Stimulated activated CD4-positive, alpha-beta T cell treated with anti-CD3 and anti-CD28 coated beads, Interleukin-2, amount 100 ng/mL, for 4 hours (primary cell): Measurements from ENCODE around the gene NFATC2.
"Not testable (repeated sequence)": the region's sequence is repeated elsewhere in the genome, so short reads cannot be mapped to it uniquely, and the experiment has no call there.

Experiments used
- DNase-seq: peaks from one replicate; pipeline ENCODE4 v3.0.0-alpha.2; 2020; ENCODE audit warnings: low read depth

Gene NFATC2

DNA sequence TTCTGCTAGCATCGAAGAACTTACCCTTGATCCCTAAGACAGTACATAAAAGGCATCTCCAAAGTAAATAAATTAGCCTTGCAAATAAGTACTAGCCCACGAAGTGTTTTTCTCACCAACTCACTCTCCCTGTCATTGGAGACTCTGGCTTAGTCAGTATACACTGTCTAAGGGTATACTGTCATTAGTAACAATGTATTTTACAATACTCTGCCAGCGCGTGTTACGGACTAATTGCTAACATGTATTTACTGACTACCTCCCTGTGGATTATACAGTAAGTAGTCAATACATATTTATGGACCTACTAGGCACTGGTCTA is 72.1 kb downstream of the NFATC2 start:
- no peak for DNase-seq

DNA sequence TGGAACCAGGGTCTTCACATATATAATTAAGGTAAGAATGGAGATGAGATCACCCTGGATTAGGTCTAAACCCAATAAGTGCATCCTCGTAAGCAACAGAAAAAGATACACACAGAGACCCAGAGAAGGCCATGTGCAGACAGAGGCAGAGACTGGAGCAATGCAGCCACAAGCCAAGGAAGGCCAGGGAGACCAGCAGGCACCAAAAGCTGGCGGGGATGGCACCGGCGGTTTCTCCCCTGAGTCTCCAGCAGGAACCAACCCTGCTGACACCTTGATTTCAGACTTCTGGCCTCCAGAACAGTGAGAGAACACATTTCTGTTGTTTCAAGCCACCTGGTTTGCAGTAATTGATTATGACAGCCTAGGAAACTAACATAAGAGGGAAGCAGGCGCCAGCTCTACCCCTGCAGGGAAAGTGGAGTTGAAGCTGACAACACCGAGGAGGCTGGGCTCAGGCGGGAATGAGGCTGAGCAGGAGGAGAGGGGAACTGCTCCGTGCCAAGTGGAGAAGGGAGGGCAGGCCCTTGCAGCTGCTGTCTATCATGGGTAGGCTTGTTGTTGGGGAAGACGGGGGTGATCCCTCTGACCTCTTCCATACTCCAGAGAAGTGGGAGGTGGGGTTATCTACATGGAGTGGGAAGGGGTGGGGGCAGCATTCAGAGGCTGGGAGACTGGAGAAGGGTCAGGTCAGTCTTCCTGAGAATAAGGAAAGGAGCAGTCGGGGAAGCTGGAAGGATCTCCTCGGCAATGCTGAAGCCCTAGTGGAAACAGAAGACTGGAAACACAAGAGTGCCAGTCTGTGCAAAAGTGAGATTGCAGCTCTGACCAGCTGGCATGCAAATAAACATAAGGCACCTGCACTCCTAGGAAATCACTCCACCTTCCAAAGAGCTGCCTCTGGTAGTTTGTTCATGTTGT is 72.7 kb downstream of the NFATC2 start:
- DNase-seq: no peak

DNA sequence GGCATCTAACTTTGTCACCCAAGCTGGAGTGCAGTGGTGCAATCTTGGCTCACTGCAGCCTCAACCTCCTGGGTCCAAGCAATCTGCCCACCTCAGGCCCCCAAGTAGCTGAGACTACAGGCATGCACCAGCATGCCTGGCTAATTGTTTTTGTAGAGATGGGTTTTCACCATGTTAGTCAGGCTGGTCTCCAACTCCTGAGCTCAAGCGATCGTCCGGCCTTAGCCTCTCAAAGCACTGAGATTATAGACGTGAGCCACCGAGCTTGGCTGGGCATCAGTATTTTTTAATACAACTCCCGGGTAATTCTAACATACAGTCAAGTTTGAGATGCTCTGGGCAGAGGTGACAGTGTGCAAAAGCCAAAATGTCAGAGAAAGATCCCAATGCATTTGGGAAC is 73.5 kb downstream of the NFATC2 start:
- DNase-seq: no peak

DNA sequence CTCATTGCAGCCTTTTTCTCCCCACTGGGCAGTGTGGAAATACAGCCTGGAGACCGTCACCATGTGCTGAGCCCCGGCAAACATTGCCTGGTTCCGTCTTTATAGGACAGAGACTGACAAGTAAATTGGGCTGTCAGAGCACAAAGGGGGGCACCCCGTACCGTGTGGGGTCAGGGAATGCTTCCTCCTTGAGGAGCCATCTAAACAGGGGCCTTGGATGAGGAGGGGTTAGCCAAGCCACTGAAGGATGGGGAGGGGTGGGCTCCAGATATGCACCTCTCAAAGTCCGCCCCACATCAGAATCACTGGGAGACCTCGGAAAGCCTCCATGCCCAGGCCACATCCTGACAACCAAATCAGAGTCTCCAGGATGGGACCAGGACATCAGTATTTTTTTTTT is 73.9 kb downstream of the NFATC2 start:
- DNase-seq: no peak

DNA sequence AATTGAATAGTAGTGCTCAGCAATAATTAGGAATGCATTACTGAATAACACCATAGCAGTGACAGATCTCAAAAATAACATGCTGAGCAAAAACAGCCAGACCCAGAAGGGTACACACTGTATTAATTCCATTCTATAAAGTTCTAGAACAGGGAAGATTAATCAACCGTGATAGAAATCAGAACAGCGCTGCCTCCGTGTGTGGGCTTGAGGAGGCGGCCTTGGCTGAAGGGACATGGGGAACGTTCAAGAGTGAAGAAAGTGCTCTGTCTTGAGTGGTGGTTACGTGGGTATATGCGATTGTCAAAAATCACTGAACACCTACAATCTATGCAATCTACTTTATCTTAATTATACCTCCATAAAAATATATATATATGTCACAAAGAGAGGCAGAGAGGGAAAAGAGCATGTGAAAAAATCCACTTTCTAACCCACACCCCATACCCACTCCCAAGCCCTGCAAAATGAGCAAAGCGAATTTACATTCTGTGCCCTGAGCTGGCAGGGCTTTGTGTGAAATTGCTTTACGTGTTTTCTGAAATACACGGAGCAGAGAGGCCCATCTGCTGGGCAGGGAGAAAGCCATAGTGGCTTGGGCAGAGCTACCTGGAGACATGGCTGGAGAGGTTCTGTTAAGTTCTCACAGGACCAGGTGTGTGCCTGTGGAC is 74.4 kb downstream of the NFATC2 start:
- DNase-seq: no peak

DNA sequence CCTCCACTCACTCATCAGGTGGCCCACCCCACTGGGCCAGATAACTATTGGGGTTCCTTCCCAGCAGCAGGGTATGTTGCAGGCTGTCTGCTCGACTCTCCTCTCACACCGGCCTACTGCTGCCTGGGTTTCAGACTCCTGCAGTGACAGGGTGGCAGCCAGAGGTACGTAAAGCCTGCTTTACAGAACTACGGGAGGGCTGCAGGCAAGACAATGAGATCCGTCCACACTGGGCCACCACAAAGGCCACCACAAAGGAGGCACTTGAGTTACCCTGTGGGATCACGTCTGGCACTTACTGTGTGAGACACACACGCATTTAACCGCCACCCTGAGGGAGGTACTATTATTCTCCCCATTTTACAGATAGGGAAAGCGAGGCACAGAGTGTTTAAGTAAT is 78.5 kb downstream of the NFATC2 start:
- no peak for DNase-seq

DNA sequence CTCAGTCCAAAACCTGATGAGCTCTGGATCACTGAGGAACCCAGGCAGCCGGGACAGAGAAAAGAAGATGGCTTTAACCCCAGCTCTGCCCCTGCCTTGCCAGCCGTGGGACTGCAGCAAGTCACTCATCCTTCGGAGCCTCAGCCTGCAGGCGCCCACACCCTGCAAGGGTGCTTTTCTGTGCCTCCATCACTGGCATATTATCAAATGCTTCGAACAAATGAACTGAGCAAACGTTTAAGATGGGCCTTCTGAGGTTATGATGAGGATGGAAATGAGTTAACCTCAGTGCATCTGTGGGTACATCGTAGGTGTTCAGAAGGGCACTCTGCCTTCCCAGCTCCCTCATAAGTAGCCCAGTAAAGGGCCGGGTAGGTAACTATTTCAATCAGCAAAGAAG is 79.0 kb downstream of the NFATC2 start:
- no peak for DNase-seq

DNA sequence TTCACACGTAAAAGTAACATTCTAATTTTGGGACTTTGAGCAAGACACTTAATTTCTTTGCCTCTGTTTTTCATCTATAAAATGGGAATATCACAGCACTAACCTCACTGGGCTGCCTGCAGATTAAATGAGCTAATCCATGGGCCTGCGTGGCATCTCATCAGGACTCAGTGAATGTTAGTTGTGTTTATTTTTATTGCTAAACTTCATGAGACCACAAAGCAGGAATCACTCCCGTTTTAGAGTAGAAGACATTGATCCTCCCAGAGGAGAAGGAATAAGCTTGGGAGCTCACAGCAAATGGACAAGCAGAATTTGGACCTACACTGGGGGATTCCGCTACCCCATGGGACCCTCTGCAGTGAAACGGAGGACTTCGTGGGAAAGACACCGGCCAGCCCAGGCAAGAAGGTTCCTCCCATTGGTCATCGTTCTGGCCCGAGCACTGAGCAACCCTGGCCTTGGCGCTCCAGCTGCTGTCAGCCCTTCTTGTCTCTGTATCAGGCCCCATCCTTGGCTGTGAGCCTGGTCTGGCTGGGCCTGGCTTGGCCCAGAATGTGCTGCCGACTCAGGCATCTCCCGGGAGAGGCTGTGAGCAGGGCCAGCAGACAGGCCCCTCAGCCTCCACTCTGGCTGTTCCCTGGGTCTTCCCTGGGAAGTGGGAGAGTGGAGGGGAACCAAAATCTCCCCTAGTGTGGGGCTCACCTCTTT is 79.8 kb downstream of the NFATC2 start:
- no peak for DNase-seq

DNA sequence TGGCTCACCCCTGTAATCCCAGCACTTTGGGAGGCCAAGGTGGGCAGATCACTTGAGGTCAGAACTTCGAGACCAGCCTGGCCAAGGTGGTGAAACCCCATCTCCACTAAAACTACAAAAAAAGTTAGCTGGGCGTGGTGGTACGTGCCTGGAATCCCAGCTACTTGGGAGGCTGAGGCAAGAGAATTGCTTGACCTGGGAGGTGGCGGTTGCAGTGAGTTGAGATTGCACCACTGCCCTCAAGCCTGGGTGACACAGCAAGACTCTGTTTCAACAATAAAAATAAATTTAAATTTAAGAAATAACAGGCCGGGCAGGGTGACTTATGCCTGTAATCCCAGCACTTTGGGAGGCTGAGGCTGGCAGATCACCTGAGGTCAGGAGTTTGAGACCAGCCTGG is 80.7 kb downstream of the NFATC2 start:
- DNase-seq: not testable (repeated sequence)

DNA sequence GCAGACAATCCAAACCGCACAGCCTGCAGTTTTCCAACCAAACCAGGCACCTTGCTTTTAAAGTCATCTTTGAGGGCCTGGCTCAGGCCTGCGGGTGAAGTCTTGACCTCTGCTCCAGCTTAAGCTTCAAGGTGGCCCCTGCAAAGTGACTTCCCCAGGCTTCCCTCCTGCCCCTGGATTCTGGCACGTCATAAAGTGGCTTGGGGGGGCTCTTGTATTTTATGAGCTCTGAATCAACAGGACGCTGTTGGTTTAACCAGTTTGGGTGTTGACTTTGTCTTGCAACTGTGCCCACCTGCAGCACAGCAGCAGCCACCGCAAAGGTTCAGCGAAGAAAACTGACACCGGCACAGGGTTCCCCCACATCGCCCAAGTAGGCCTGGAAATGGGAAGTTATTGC is 81.2 kb downstream of the NFATC2 start:
- no peak for DNase-seq

DNA sequence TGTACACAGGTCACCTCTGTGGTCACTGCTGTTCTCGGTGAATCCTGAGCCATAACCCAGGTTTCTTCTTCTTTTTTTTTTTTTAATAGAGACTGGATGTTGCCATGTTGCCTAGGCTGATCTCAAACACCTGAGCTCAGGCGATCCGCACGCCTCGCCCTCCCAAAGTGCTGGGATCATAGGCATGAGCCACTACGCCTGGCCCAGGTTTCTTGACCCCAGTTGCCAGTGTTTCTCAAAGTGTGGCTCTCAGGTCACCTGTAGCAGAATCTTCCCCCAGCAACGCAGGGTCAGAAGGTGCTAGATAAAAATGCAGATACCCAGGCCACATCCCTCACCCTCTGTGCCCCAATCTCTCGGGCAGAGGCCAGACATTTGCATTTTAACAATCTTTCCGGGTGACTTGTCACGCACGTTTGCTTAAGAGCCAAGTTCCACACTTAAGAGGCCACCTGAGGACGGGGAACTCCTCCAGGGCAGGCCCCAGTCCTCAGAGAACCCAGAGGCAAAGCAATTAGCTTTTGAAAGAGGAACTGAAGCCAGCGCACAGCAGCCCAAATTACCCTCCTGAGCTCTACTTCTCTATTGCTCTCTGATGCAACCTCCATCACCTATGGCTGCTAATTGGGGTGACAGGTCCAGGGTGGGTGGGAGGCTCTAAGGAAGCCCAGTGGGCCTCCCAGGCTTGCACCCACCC is 81.8 kb downstream of the NFATC2 start:
- DNase-seq: no peak

DNA sequence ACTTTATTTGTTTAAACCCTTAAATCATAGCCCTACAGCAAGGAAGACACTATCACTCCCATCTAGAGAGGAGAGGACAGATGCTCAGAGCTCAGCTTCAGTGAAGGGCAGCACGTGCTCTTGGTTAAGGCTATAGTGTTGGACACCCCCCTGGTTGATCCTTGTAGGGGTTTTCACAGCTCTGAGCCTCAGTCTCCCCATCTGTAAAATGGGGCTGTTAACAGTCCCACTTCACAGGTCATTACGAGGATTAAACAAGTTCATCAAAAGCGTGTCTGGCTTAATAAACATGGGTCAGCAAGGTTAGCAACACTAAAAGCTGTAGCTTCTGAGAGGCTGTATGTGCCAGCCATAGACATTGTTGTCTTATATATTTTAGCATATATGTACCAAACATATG is 82.4 kb downstream of the NFATC2 start:
- DNase-seq: no peak

DNA sequence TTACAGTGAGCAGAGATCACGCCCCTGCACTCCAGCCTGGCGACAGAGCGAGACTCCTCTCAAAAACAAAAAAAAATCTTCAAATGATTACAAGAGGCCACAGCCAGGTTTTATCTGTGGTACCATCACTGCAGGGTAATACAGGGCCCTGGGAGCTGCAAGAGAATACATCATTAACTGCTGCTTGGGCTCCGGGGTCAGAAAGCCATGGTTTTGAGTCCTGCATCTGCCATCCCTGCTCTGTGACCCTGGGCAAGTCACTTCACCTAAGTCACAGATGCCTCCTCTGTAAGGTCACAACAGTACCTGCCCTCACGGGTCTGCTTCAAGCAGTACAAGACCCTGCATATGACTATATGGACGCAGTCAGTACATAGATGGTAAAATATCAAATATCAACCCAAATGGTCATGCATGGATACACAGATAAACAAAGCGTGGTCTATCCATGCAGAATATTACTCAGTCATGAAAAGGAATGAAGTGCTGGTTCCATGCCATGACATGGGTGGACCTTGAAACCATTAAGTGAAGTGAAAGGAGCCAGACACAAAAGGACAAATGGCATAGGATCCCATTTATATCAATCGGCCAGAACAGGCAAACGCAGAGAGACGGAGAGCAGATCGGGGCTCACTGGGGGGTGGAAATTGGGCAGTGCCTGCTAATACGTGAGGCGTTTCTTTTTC is 83.6 kb downstream of the NFATC2 start:
- DNase-seq: no peak

DNA sequence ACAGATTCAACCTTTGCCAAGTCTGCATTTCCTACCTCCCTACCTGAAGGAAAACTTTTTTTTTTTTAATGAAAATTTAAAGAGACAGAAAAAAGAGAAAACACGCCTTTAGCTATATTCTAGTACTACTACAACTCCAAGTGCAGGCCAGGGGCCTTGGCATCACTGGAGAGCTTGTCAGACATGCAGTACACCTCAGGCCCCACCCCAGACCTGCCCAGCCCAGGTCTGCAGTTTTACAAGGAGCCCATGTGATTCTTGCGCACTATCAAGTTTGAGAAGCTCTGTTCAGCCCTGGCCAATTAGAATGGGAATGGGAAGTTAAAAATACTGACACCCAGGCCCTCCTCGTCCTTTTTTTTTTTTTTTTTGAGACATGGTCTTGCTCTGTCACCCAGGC is 85.0 kb downstream of the NFATC2 start:
- DNase-seq: no peak

DNA sequence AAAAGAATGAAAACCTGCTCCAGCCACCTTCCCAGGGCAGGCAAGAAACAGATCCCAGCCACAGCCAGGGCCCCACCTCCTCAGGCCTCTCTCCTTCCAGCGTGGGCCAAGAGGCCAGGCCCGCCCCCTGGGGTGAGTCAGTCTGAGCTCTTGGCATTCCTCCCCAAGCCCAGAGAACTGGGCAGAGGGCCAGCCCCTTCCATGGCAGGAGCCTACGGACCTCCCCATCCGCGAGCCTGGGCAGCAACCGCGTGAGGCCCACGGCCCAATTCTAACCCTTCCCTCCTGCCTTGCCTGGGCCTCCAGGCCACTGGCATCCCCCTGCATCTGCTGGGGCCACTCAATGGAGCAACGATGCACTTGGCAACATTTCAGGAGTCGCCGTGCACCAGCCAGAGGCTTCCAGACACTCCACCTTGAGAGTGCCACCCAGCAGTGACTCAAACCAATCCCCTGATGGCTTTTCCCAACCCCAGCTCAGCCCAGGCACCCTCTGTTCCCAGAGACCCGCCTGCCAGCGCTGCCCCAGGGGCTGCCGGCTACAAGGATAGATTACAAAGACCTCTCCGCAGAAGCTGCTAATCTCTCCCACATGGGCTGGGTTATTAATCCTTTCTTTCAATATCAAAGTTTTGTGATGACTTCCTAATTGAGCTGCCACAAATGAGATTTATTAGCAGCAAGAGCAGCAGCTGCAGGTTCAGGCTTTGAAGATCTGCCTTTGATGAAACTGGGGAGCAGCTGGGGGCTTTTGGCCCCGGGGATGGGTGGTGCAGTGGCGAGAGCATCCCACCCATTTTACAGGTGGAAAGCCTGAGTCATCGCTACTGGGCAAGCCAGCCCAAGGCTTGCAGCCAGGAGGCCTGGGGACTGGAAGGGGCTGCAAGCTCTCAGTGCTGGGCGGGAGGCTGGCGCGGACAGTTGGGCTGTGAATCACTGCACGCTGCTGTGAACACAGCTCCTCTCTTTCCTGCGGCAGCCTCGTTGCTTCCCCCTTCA is 85.7 kb downstream of the NFATC2 start:
- no peak for DNase-seq

DNA sequence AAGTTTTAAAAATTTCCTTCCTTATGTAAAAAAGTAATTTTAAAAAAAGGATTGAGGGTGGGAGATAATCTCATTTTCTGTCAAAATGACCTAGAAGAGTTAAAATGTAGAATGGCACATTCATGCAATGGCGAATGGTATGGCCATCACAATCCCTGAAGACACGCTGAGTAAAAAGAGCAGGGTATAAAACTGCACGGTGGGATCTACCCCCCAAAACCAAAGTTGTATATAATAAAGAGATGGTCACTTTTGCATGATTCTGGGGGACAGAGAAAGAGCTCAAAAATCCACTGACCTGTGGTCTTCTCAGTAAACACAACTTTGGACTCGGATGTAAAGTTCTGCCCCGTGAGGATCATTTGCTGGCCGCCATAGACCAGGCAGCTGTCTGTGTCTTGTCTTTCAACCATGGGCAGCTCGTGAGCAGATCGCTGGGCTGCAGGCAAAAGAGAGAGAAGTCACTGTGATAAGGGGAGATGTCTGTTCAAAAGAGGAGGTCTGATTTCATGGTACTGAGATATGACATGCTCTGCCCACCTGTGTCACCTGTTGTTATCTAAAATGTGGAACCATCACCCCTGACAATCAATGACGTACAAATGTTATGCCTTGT is 88.2 kb downstream of the NFATC2 start:
- no peak for DNase-seq

DNA sequence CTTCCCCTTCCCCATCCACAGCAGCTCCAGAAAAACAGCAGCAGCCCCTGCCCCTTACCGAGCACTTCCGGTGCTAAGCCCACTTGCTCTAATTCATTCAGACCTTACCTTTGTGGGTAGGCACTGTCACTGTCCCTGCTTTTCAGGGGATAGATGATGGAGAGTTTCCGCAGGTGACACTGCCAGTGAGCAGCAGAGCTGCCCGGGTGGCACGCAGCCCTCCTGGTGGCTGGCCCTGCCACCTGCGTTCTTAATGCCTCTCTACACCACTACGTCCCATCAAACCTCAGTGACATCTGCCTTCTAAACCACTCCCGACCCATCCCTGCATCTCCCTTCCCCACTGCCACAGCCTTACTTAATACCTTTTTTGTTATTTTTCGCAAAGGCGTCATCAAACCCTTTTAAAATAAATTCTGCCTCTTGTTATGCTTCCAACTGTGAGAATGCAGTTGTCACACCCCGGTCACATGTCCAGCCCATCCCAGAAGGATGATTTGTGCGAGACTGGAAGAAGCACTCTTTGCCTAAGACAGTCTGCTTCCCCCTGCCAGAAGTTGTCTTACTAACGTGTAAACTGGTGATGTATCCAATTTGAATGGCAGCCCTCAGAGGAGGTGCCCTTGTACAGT is 89.7 kb downstream of the NFATC2 start:
- no peak for DNase-seq

DNA sequence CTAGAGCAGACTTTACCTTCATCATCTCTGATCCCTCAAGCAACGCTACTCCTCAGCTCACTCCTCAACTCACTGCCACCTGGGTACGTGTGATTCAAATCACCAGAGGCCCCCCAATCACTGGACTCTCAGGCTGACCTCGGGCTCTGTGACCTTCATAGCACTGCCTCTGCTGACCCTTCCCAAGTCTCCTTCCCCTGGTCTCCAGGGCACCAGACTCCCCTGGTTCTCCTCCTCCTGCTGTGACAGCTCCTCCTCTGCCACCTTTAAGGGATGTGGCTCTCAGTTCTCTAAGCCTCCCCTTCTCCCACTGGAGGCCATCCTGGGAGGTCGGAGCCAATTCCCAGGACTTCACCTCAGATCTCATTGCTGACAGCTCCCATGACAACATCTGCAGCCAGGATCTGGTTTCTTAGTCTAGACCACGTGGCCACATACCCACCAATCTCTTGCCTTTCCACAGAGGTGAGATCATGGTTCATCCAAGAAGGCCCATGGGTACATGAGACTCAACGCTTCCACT is 90.4 kb downstream of the NFATC2 start:
- no peak for DNase-seq

DNA sequence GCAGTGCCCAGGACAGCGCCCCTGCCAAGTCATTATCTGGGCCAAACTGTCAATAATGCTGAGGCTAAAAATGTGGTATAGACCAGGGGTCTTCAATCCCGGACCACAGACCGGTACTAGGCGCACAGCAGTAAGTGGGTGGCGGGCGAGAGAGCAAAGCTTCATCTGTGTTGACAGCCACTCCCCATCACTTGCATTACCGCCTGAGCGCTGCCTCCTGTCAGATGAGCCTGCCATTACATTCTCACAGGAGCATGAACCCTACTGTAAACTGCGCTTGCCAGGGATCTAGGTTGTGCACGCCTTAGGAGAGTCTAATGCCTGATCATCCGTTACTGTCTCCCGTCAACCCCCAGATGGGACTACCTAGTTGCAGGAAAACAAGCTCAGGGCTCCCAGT is 91.0 kb downstream of the NFATC2 start:
- DNase-seq: no peak
